Chondrocyte (in vitro differentiated cells): ENCODE results near the gene C1orf87. TPM values are rescaled to one million over a fixed set of nuclear protein-coding genes. Genes with fewer than 3 reads are reported as not detected.

ENCODE experiments used
- DNase-seq: peaks from one replicate; pipeline ENCODE4 v3.0.0; 2021; ENCODE audit warnings: mixed read lengths, low spot score
- H3K27ac Mint-ChIP-seq: one replicate; pipeline ENCODE4 v1.8.0; 2021; ENCODE audit warnings: mild to moderate bottlenecking, moderate library complexity, mixed read lengths; ENCODE audit not compliant: unreplicated experiment
- H3K27me3 Mint-ChIP-seq: 2 replicates; pipeline ENCODE4 v1.8.0; 2021; ENCODE audit warnings: low read depth, mixed read lengths
- H3K36me3 Mint-ChIP-seq: 2 replicates; pipeline ENCODE4 v1.8.0; 2021; ENCODE audit warnings: low read depth, mixed read lengths
- H3K4me1 Mint-ChIP-seq: 2 replicates; pipeline ENCODE4 v1.8.0; 2021; ENCODE audit warnings: low read depth, mild to moderate bottlenecking, mixed read lengths
- H3K4me3 Mint-ChIP-seq: one replicate; pipeline ENCODE4 v1.8.0; 2021; ENCODE audit warnings: mild to moderate bottlenecking, moderate library complexity, mixed read lengths; ENCODE audit not compliant: unreplicated experiment
- H3K9me3 Mint-ChIP-seq: 2 replicates; pipeline ENCODE4 v1.8.0; 2021; ENCODE audit warnings: low read depth, mixed read lengths
- total RNA-seq: library from RNA; stranded (reverse); gene quantifications from 3 replicates; pipeline ENCODE4 v1.2.1, GENCODE V29; 2021
- TF ChIP-seq, protein P1 (sequence below): fragments of 200-600 bp; sonication (generic); IDR thresholded peaks from 2 replicates; pipeline ENCODE4 v1.5.0; 2021; ENCODE audit warnings: antibody characterized with exemption, mild to moderate bottlenecking, moderate library complexity

Gene C1orf87
- total RNA-seq, 1 donor from 2014 or later, result not detected

DNA sequence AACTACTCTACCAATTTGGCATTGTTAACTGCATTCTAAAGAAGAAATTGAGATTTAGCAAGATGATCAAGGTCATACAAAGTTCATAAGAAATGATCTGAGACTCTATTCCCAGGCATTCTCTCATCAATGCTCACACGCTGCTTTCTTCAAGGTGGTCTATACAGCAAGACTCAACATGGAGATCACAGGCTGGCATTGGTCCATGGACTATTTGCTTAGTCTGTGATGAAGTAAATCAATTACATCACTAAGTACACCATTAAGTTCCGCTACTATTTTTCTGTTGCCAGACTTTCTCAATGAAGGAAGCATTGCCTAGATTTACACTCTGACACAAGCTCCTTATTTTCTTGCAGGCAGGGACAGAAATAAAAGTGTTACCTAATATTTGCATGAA is 95.1 kb downstream of the C1orf87 start:
- TF ChIP-seq, protein P1, sequence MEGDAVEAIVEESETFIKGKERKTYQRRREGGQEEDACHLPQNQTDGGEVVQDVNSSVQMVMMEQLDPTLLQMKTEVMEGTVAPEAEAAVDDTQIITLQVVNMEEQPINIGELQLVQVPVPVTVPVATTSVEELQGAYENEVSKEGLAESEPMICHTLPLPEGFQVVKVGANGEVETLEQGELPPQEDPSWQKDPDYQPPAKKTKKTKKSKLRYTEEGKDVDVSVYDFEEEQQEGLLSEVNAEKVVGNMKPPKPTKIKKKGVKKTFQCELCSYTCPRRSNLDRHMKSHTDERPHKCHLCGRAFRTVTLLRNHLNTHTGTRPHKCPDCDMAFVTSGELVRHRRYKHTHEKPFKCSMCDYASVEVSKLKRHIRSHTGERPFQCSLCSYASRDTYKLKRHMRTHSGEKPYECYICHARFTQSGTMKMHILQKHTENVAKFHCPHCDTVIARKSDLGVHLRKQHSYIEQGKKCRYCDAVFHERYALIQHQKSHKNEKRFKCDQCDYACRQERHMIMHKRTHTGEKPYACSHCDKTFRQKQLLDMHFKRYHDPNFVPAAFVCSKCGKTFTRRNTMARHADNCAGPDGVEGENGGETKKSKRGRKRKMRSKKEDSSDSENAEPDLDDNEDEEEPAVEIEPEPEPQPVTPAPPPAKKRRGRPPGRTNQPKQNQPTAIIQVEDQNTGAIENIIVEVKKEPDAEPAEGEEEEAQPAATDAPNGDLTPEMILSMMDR, result no peak
- Mint-ChIP-seq H3K4me3 (no peak overlapping the region), H3K36me3 (no peaks in the 10 kb centered on the region), H3K4me1 (peaks cover 19% of the 10 kb centered on the region), H3K9me3 (no peaks in the 10 kb centered on the region), H3K27ac (no peak overlapping the region), H3K27me3 (no peaks in the 10 kb centered on the region)
- DNase-seq, result no peak

DNA sequence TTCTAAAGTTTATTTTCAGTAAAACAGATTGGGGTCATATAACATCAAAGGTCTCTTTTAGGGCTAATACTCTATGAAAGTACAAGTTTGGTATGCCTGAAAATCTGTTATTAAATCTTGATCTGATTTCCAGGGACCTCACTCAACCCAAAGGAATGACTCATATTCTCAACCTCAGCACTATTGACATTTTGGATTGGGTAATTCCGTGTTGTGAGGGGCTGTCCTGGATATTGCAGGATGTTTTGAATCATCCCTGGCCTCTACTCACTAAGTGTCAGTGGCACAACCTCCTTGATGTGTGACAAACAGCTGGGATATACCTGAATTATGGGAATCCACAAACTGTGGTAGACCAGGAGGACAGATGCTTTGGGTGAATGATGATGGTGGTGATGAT is 95.5 kb downstream of the C1orf87 start:
- H3K36me3 Mint-ChIP-seq, result no peaks in the 10 kb centered on the region
- no peaks in the 10 kb centered on the region for H3K27me3 Mint-ChIP-seq
- H3K9me3 Mint-ChIP-seq, result no peaks in the 10 kb centered on the region
- H3K27ac Mint-ChIP-seq, result no peak overlapping the region
- H3K4me1 Mint-ChIP-seq, result peaks cover 19% of the 10 kb centered on the region
- no peak overlapping the region for H3K4me3 Mint-ChIP-seq
- TF ChIP-seq, protein P1, result no peak
- DNase-seq, result no peak

DNA sequence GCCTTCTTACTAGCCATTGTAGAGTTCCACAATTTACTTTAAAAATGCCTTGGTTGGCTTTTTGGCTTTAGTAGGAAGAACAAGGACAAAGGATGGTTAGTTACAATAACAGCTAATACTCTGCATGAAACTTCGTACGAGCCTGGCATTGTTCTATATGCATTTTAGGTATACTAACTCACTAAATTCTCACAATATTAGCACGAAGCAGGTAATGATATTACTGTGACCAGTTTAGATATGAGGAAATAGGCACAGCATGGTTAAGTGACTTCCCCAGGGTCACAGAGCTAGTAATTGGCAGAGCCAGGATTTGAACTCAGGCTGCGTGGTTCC is 96.5 kb downstream of the C1orf87 start:
- Mint-ChIP-seq H3K27ac (no peak overlapping the region), H3K36me3 (no peaks in the 10 kb centered on the region), H3K4me1 (peaks cover 19% of the 10 kb centered on the region), H3K9me3 (no peaks in the 10 kb centered on the region), H3K27me3 (no peaks in the 10 kb centered on the region), H3K4me3 (no peak overlapping the region)
- no peak for DNase-seq
- TF ChIP-seq, protein P1, result peak; percentile 12

DNA sequence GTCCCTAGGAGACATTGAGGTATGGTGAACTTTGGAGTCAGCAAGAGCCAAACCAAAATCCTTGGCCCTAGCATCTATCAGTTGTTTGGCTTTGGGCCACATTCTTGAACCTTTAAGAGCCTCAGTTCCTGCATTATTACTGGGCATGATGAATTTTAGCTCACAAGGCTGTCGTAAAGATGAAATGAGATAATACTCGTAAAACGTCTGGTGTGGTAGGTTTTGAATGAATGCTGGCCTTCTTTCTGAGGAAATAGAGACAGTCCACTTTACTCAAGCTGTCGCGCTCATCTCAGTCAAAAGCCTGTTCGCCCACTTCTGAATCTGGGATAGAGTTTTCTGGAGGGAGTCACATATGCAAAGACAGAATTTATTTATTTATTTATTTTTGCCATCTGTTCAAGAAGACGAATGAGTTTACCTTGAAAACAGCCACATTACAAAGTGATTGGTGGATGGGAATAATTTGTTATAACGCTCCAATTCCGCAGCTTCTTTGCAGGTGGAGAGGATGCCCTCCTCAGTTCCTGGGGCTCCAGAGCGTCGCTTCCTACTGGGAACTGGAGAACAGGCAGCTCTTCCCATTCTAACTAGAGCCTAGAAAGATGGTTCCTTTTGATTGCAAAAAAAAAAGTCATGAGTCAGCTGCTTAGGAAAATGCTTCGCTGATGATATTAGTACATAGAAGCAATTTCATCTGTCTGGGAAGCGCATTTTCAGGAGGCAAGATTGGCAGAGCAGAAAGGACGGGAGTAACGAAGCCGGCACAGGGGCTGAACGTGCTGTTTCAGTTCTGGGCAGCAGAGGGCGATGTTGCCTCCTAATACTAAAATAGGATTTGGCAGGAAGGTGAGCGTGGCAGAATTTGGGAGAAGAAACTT is 97.1 kb downstream of the C1orf87 start:
- DNase-seq, result no peak
- H3K4me1 Mint-ChIP-seq, result peaks cover 21% of the 10 kb centered on the region
- H3K27ac Mint-ChIP-seq, result no peak overlapping the region
- H3K27me3 Mint-ChIP-seq, result no peaks in the 10 kb centered on the region
- peak overlapping the region; percentile 31 for H3K4me3 Mint-ChIP-seq
- TF ChIP-seq, protein P1, result peak; percentile 96
- no peaks in the 10 kb centered on the region for H3K9me3 Mint-ChIP-seq
- no peaks in the 10 kb centered on the region for H3K36me3 Mint-ChIP-seq

GRCh38 chr1:59973719-59974118 is 99.9 kb downstream of the C1orf87 start:
- Mint-ChIP-seq H3K36me3 (no peaks in the 10 kb centered on the region), H3K4me1 (peaks cover 21% of the 10 kb centered on the region), H3K27ac (no peak overlapping the region), H3K27me3 (no peaks in the 10 kb centered on the region), H3K4me3 (no peak overlapping the region), H3K9me3 (no peaks in the 10 kb centered on the region)
- no peak for DNase-seq
- TF ChIP-seq, protein P1, result no peak
